Stimulated activated CD4-positive, alpha-beta T cell treated with anti-CD3 and anti-CD28 coated beads, Interleukin-1b, Interleukin-23, amount 100 ng/mL, for 1 hour (primary cell): Measurements from ENCODE around the gene BCL2L12.

Experiments used
- DNase-seq, 2 donors: peaks; one replicate each; pipeline ENCODE4 v3.0.0-alpha.2; 2020; ENCODE audit warnings: low read depth in 2 of 2

Gene BCL2L12

GRCh38 chr19:49684983-49685553, 19.3 kb downstream of the BCL2L12 start:
- DNase-seq, result no peak

GRCh38 chr19:49685845-49686332, 20.2 kb downstream of the BCL2L12 start:
- no peak for DNase-seq

DNA sequence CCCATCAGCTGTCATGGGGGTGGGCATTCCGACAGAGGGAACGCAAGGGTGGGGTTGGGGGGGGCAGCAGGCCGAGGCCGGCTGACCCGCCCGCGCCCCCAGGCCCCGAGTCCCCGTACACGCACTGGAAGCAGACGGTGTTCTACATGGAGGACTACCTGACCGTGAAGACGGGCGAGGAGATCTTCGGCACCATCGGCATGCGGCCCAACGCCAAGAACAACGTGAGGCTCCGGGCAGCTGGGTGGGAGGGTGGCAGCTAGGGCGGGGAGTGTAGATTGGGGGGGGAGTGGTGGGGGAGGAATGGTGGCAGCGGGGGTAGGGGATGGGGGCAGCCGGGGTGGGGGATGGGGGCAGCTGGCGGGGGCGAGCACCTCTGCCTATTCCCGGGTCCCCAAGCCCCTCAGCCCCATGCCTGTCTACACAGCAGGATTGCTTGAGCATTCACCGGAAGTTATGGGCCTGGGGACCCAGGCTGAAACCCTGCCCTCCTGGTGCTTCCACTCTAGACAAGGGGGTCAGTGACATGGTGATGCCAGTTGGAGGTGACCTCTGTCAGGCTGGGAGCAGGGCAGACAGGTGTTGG, 20.9 kb downstream of the BCL2L12 start:
- DNase-seq, result no peak

- no peak for DNase-seq
Observed at GRCh38 chr19:49687150-49687549, 21.4 kb downstream of the BCL2L12 start.

DNA sequence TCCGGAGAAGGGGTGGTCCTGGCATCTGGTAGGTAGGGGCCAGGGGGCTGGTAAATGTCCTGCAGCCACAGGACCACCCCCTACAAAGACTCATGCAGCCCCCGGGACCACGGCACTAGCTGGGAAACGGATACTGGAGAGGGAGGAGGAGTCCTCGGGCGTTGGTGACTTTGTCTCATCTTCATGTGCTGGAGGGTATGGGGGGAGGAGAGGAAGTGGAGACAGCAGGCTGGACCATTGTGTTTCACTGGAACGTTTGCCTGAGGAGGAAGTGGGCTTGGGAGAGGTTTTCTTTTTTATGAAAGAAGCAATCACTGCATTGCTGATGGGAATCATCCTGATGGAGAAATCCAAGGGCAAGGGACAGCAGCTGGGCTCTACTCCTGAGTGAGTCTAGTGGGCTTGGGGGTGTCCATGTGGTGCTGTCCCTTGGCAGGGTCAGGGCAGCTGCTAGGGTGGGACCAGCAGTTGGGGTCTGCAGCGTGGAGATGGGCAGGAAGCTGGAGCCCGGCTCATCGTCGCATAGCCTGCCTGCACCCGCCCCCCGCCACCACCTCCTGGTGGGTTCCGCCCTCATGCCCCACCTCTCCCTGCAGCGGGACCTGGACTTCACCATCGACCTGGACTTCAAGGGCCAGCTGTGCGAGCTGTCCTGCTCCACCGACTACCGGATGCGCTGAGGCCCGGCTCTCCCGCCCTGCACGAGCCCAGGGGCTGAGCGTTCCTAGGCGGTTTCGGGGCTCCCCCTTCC, 22.0 kb downstream of the BCL2L12 start:
- no peak for DNase-seq

GRCh38 chr19:49688531-49689132, 22.9 kb downstream of the BCL2L12 start:
- no peak for DNase-seq

DNA sequence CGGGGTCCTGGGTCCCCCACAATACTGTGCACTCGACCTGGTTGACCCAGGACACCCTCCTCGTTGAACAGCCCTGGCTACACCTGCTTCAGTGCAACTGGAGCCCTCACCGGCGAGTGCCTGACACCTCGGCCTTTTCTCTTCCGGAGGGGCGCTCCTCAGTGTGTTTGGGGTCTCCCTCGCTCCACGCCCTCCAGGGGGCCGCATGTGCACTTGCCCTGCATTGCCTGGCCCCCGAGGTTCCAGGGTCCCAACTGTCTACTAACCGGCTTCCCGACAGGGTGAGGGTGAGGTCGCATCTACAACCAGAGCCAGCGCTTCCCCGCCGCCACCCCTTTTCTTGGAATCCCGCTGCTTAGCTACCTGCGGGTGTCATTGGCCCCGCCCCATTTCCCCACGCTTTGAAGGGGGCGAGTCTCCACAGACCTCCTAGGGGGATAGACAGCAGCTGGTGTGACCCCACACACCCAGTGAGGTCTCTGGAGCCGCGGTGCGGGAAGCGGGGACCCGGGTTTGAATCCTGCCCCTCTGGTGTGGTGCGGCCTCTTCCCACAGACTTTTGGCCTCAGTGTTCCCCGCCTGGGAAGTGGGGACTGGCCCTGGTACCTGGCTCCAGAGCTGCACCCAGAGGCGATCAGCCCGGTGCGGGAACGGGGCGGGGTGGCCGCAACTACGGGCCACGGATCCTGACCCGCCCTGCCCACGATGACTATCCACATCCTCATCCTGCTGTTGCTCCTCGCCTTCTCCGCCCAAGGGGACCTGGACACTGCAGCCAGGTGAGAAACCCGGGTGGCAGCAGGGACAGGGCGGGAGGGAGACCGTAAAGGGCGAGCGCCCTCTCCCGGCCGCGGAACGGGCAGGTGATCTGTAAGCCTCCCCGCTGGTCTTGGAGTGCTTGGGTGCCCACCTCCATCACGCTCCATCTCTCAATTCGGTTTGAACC, 23.7 kb downstream of the BCL2L12 start, which contains the start of gene ADM5:
ADM5 (plus strand) TSS at position 462 of the 946 bp plus-strand sequence; CDS start at position 706, 244 bp downstream.
- DNase-seq, result no peak

DNA sequence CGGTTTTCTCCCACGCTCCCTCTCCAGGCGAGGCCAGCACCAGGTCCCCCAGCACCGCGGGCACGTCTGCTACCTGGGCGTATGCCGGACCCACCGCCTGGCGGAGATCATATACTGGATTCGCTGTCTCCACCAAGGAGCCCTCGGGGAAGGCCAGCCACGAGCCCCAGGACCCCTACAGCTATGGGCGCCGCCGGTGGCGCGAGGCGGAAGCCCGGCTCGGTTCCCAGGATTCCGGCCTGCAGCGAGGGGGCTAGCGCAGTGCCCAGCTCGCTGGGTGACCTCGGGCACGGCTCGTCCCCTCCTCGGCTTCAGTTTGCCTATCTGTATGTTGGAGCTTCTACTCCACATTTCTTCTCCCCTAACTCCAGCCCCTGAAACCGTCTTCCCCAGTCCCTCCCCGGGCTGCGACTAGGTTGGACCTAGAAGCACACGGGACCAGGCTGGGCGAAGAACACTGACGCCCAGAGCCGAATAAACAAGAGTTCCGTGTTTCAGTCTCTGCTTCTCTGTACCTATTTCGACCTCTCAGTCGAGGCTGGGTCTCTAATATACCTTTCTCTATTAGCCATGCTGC, 24.4 kb downstream of the BCL2L12 start:
- DNase-seq, result no peak

GRCh38 chr19:49690656-49691242, 25.0 kb downstream of the BCL2L12 start, which contains the start of gene CPT1C:
Gene CPT1C, plus strand, starts transcription at chr19:49691116. Its CDS starts 1,137 bp downstream, at chr19:49692253.
- no peak for DNase-seq

- no peak for DNase-seq
Observed at GRCh38 chr19:49691243-49692146, 25.8 kb downstream of the BCL2L12 start.

DNA sequence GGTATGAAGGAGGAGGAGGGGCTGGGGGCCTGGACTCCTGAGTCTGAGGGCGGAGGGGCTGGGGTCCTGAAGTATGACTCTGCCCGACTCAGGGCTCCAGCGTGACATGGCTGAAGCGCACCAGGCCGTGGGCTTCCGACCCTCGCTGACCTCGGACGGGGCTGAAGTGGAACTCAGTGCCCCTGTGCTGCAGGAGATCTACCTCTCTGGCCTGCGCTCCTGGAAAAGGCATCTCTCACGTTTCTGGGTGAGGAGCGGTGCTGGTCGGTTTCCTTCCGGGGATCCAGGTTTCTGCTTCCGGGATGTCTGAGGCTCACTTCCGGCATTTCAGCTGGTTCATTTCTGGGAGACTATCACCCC, 26.4 kb downstream of the BCL2L12 start:
- DNase-seq, result no peak

DNA sequence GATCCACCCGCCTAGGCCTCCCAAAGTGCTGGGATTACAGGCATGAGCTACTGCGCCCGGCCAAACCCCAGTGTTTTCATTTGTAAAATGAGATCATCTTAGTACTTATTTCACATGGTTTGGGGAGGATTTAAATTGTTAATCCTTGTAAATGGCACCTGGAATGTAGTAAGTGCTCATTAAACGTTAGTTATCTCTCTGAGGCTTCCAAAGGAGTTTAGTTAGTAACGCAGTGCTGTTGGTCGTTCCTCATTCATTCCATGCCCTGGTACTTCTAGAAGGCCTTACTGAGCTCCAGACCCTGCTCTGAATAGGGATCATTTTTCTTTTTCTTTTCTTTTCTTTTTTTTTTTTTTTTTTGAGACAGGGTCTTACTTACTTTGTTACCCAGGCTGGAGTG, 30.4 kb downstream of the BCL2L12 start:
- no peak for DNase-seq

- no peak for DNase-seq
Observed at GRCh38 chr19:49696865-49697264, 31.1 kb downstream of the BCL2L12 start.

DNA sequence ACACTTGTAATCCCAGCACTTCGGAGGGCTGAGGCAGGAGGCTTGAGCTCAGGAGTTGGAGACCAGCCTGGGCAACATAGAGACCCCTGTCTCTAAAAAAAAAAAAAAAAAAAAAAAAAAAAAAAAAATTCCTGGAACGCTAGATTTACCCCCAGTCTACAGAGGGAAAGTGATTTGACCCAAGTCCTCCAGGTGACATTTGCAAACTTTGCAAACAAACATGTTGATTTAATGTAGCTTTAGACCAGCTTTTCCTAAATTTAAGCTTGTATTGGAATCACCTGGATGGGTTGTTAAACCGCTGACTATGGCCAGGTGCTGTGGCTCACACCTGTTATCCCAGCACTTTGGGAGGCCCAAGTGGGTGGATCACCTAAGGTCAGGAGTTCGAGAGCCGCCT, 33.6 kb downstream of the BCL2L12 start:
- no peak for DNase-seq

GRCh38 chr19:49700563-49700962, 34.8 kb downstream of the BCL2L12 start:
- no peak for DNase-seq

DNA sequence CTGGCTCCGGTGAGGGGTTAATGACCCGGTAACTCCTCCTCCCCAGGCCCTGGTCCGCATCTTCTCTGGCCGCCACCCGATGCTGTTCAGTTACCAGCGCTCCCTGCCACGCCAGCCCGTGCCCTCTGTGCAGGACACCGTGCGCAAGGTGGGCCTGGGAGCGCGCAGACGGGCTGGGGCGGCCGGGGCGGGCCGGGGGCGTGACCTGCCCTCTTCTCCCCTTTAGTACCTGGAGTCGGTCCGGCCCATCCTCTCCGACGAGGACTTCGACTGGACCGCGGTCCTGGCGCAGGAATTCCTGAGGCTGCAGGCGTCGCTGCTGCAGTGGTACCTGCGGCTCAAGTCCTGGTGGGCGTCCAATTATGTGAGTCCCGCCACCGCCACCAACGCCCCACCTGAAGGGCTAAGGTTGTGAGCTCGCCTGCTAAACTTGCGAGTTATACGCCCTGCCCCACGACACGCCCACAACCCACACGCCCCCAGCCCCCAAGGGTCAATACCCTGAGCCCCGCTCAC, 35.6 kb downstream of the BCL2L12 start:
- DNase-seq, result no peak

- DNase-seq, result no peak
Observed at GRCh38 chr19:49704888-49705642, 39.3 kb downstream of the BCL2L12 start.

DNA sequence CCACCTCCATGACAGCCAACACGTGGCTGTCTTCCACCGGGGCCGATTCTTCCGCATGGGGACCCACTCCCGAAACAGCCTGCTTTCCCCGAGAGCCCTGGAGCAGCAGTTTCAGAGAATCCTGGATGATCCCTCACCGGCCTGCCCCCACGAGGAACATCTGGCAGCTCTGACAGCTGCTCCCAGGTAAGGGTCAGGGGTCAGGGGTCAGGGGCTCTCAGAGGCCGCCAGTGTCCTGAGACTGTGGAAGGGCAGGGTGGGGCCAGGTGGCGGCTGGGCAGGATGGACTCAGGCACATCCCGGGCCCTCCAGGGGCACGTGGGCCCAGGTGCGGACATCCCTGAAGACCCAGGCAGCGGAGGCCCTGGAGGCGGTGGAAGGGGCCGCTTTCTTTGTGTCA, 40.2 kb downstream of the BCL2L12 start:
- no peak for DNase-seq
